Epithelial cell of proximal tubule (primary cell): ENCODE data around the gene SLX4. TPM values are rescaled to one million over a fixed set of nuclear protein-coding genes. Genes with fewer than 3 reads are reported as not detected.

ENCODE experiments used
- DNase-seq: peaks from one replicate; pipeline ENCODE4 v3.0.0-alpha.2; 2011; ENCODE audit warnings: low read depth
- H3K4me3 ChIP-seq: 2 replicates; pipeline ENCODE4 v1.5.1; 2011; ENCODE audit warnings: low read depth, mild to moderate bottlenecking, low read length
- total RNA-seq: library from RNA; depleted of rRNA; stranded (reverse); fragments of >200 nt; gene quantifications from 2 replicates; pipeline ENCODE4 v1.2.3, GENCODE V29; 2015
- TF ChIP-seq, protein P1 (sequence below): conservative IDR thresholded peaks from 2 replicates; pipeline ENCODE4 v1.5.1; 2012; ENCODE audit warnings: low read depth, mild to moderate bottlenecking, low read length

SLX4 gene
- total RNA-seq, 1 donor from 2014 or later: 6.6 TPM

DNA sequence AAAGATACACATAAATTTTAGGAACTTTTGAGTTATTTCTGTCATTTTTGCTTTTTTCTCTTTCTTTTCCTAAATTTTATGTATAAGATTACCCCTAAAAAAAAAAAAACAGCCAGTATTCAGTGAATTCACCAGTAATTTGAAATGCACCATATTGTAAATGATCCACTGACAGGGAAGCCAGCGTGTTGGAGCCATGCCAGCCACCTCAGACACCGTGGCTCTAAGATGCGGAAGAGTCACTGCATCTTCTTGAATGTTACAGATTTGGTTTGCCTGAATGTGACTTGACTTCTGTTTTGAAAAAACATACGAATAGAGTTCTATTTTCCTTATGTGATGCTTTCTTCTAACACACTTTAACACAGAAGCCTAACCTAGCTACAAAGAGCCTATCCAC lies 73.2 kb downstream of the SLX4 start:
- no peak for DNase-seq
- H3K4me3 ChIP-seq: no peak overlapping the region
- TF ChIP-seq, protein P1, sequence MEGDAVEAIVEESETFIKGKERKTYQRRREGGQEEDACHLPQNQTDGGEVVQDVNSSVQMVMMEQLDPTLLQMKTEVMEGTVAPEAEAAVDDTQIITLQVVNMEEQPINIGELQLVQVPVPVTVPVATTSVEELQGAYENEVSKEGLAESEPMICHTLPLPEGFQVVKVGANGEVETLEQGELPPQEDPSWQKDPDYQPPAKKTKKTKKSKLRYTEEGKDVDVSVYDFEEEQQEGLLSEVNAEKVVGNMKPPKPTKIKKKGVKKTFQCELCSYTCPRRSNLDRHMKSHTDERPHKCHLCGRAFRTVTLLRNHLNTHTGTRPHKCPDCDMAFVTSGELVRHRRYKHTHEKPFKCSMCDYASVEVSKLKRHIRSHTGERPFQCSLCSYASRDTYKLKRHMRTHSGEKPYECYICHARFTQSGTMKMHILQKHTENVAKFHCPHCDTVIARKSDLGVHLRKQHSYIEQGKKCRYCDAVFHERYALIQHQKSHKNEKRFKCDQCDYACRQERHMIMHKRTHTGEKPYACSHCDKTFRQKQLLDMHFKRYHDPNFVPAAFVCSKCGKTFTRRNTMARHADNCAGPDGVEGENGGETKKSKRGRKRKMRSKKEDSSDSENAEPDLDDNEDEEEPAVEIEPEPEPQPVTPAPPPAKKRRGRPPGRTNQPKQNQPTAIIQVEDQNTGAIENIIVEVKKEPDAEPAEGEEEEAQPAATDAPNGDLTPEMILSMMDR: no peak

- H3K4me3 ChIP-seq: no peak overlapping the region
- DNase-seq: no peak
- TF ChIP-seq, protein P1: no peak
Observed at GRCh38 chr16:3536851-3537250, 74.6 kb downstream of the SLX4 start.

DNA sequence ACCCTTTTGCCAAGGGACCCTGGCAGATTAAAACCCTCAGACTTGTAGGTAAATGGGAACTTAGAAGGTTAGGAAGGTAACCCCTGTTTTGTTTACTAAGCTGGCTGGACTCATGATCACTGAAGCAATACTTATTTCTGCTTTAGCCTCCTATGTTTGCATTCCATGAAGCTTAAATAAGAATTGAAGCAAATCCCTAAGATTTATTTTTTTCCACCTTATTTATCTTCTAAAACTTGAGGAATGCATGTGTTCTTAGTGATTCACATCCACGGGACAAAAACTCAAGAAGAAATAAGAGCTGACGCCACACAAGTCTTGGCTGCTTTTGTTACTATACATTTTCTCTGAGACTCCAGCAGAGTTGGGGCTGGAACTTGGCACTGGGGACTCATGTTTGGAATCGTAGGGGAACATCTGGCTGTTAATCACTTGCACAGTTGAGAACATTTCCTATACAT lies 75.1 kb downstream of the SLX4 start:
- TF ChIP-seq, protein P1: no peak
- no peak for DNase-seq
- H3K4me3 ChIP-seq: no peak overlapping the region

DNA sequence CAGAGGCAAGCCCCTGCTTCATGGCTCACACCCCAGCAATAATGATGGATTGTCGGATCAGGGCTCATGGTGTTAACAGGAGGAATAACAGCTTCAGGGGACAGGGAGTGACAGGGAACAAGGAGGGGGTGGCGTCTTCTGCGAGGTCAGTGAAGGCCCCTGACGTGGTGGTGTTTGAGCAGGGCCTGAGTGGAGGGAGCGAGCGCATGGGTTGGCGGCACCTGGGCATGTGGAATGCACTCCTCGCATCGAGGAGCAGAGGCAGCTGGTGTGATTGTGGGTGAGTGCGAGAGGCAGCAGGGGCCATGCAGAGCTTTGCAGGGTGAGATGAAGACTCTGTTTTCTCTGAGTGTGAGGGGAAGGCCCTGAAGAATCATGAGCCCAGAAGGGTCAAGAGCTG lies 77.3 kb downstream of the SLX4 start:
- no peak overlapping the region for H3K4me3 ChIP-seq
- TF ChIP-seq, protein P1: no peak
- DNase-seq: no peak

GRCh38 chr16:3532741-3533140 lies 78.7 kb downstream of the SLX4 start:
- TF ChIP-seq, protein P1: no peak
- DNase-seq: no peak
- H3K4me3 ChIP-seq: no peak overlapping the region

Other genes starting within 250 kb of the SLX4 start
- gene ZSCAN32, start 210.6 kb downstream of the SLX4 start, total RNA-seq: 10.8 and 11.2 TPM in 2 replicates
- gene ZNF174, start 210.4 kb downstream of the SLX4 start, total RNA-seq: 9.5 and 13.7 TPM in 2 replicates
- 1.0 and 2.1 TPM in 2 replicates for gene ZNF597, start 168.1 kb downstream of the SLX4 start, total RNA-seq
- 19.4 and 23.9 TPM in 2 replicates for gene NAA60, start 167.9 kb downstream of the SLX4 start, total RNA-seq
- not detected in 2 replicates for gene C16orf90, start 116.1 kb downstream of the SLX4 start, total RNA-seq
- 15.2 and 18.7 TPM in 2 replicates for gene CLUAP1, start 110.6 kb downstream of the SLX4 start, total RNA-seq
- gene NLRC3, start 34.2 kb downstream of the SLX4 start, total RNA-seq: under 0.01 TPM in 1 of 2 replicates, not detected in the other
- 7.4 and 12.2 TPM in 2 replicates for gene DNASE1, start 43.1 kb upstream of the SLX4 start, total RNA-seq
- 143 and 158 TPM in 2 replicates for gene TRAP1, start 105.9 kb upstream of the SLX4 start, total RNA-seq